HL-60/S4 treated with phorbol 12-myristate 13-acetate at 8.2 ng/mL for 4 days and 3 days (cell line): ENCODE measurements around the gene ME1.
"Not testable (repeated sequence)": the region's sequence is repeated elsewhere in the genome, so short reads cannot be mapped to it uniquely, and the experiment has no call there.

ENCODE experiments used
- in situ Hi-C: fragments of 300-500 bp; cut with MboI; formaldehyde crosslinking; loops from 2 replicates; pipeline ENCODE4 v1.15.0; 2022; ENCODE audit warnings: low sequenced_read_pairs

Gene ME1

GRCh38 chr6:83192871-83193746, 237.7 kb downstream of the ME1 start, which contains the start of the genes PGM3 and RWDD2A:
Gene PGM3 (minus strand): TSS chr6:83193265. CDS start chr6:83191012, 2,253 bp downstream.
Gene RWDD2A (plus strand): TSS chr6:83193357. CDS start chr6:83194452, 1,095 bp downstream.
- in situ Hi-C loops, result no loop called here

- in situ Hi-C loops, result no loop called here
Observed at GRCh38 chr6:83192456-83192855, 238.4 kb downstream of the ME1 start.

- in situ Hi-C loops, result not testable (repeated sequence)
Observed at GRCh38 chr6:83191974-83192373, 238.9 kb downstream of the ME1 start.

- in situ Hi-C loops, result no loop called here
Observed at GRCh38 chr6:83190626-83191025, 240.2 kb downstream of the ME1 start.

- in situ Hi-C loops, result no loop called here
Observed at GRCh38 chr6:83188501-83188900, 242.3 kb downstream of the ME1 start.

GRCh38 chr6:83185096-83185495, 245.8 kb downstream of the ME1 start:
- in situ Hi-C loops, result no loop called here

GRCh38 chr6:83183082-83183828, 247.6 kb downstream of the ME1 start:
- in situ Hi-C loops, result no loop called here

GRCh38 chr6:83182114-83182513, 248.7 kb downstream of the ME1 start:
- in situ Hi-C loops, result no loop called here

GRCh38 chr6:83180426-83180950, 250.4 kb downstream of the ME1 start:
- in situ Hi-C loops, result no loop called here

GRCh38 chr6:83176246-83176645, 254.6 kb downstream of the ME1 start:
- in situ Hi-C loops, result no loop called here

GRCh38 chr6:83169511-83169910, 261.3 kb downstream of the ME1 start:
- in situ Hi-C loops, result no loop called here

GRCh38 chr6:83169106-83169505, 261.7 kb downstream of the ME1 start:
- in situ Hi-C loops, result no loop called here

- in situ Hi-C loops, result no loop called here
Observed at GRCh38 chr6:83168556-83168955, 262.3 kb downstream of the ME1 start.

GRCh38 chr6:83167726-83168278, 263.0 kb downstream of the ME1 start:
- in situ Hi-C loops, result no loop called here
